HG02973 (cell line): ENCODE measurements around the gene MTMR1.

Experiments used
- ATAC-seq: cut with Tn5 transposase; IDR thresholded peaks from one replicate; pipeline ENCODE4 v1.9.1; 2021; ENCODE audit warnings: moderate library complexity; ENCODE audit not compliant: unreplicated experiment

The MTMR1 gene

GRCh38 chrX:150692831-150693724 is at the start of gene MTMR1:
MTMR1 (plus strand) TSS chrX:150693396; CDS start chrX:150693531, 135 bp downstream.
- ATAC-seq, result peak; percentile 37

GRCh38 chrX:150643958-150644357 is 49.2 kb upstream of the MTMR1 start:
- no peak for ATAC-seq

- ATAC-seq, result no peak
Observed at GRCh38 chrX:150644422-150644821, 48.8 kb upstream of the MTMR1 start.

- ATAC-seq, result no peak
Observed at GRCh38 chrX:150647331-150647730, 45.9 kb upstream of the MTMR1 start.

GRCh38 chrX:150648296-150648940 is 44.8 kb upstream of the MTMR1 start:
- no peak for ATAC-seq

- no peak for ATAC-seq
Observed at GRCh38 chrX:150649096-150649870, 43.9 kb upstream of the MTMR1 start.

GRCh38 chrX:150651906-150652305 is 41.3 kb upstream of the MTMR1 start:
- no peak for ATAC-seq

GRCh38 chrX:150655788-150656187 is 37.4 kb upstream of the MTMR1 start:
- no peak for ATAC-seq

GRCh38 chrX:150663073-150663472 is 30.1 kb upstream of the MTMR1 start:
- ATAC-seq, result no peak

- no peak for ATAC-seq
Observed at GRCh38 chrX:150664290-150664689, 28.9 kb upstream of the MTMR1 start.

GRCh38 chrX:150676221-150676620 is 17.0 kb upstream of the MTMR1 start:
- ATAC-seq, result no peak

GRCh38 chrX:150680974-150681373 is 12.2 kb upstream of the MTMR1 start:
- ATAC-seq, result no peak

GRCh38 chrX:150683112-150683511 is 10.1 kb upstream of the MTMR1 start:
- ATAC-seq, result no peak

- no peak for ATAC-seq
Observed at GRCh38 chrX:150683536-150684146, 9.6 kb upstream of the MTMR1 start.

GRCh38 chrX:150688911-150689451 is 4.2 kb upstream of the MTMR1 start:
- no peak for ATAC-seq

GRCh38 chrX:150690126-150690525 is 3.1 kb upstream of the MTMR1 start:
- ATAC-seq, result no peak

- ATAC-seq, result no peak
Observed at GRCh38 chrX:150692296-150692695, 900 bp upstream of the MTMR1 start.

- ATAC-seq, result peak; percentile 75
Observed at GRCh38 chrX:150693725-150694574, 754 bp downstream of the MTMR1 start.

- peak; percentile 39 for ATAC-seq
Observed at GRCh38 chrX:150694738-150695410, 1.7 kb downstream of the MTMR1 start.
